Neuron (in vitro differentiated cells): ENCODE results near the gene INAFM2.

Experiments used
- H2AFZ ChIP-seq: one replicate; pipeline ENCODE4 v1.6.1; 2013; ENCODE audit warnings: low read depth, mild to moderate bottlenecking, inconsistent platforms, low read length, moderate library complexity
- H3K27me3 ChIP-seq: one replicate; pipeline ENCODE4 v1.6.1; 2013; ENCODE audit warnings: low read length; ENCODE audit not compliant: insufficient read depth
- H3K36me3 ChIP-seq: one replicate; pipeline ENCODE4 v1.6.1; 2013; ENCODE audit warnings: low read length; ENCODE audit not compliant: insufficient read depth
- H3K4me1 ChIP-seq: one replicate; pipeline ENCODE4 v1.6.1; 2013; ENCODE audit warnings: low read length; ENCODE audit not compliant: insufficient read depth
- H3K4me3 ChIP-seq: 2 replicates; pipeline ENCODE4 v1.5.1; 2013; ENCODE audit warnings: mild to moderate bottlenecking, low read length, moderate library complexity
- H3K9me3 ChIP-seq: one replicate; pipeline ENCODE4 v1.6.1; 2013; ENCODE audit warnings: low read length

The INAFM2 gene

GRCh38 chr15:40282147-40282868 lies 41.2 kb upstream of the INAFM2 start:
- Histone ChIP-seq H3K4me1 (peaks cover 42% of the 10 kb centered on the region), H3K27me3 (no peaks in the 10 kb centered on the region), H2AFZ (no peak overlapping the region), H3K4me3 (no peak overlapping the region), H3K36me3 (no peaks in the 10 kb centered on the region), H3K9me3 (peaks cover 2% of the 10 kb centered on the region)

GRCh38 chr15:40282869-40283614 lies 40.5 kb upstream of the INAFM2 start, which contains the start of gene ANKRD63:
TSS of gene ANKRD63 (minus strand) at chr15:40283064. CDS start at chr15:40282586, 478 bp downstream.
- Histone ChIP-seq H3K4me3 (no peak within 1 kb of the TSS), H3K27me3 (no peaks in the 10 kb centered on the region), H3K36me3 (no peaks in the 10 kb centered on the region), H3K4me1 (peaks cover 42% of the 10 kb centered on the region), H3K9me3 (peaks cover 2% of the 10 kb centered on the region), H2AFZ (no peak within 1 kb of the TSS)

- Histone ChIP-seq H2AFZ (no peak overlapping the region), H3K4me3 (no peak overlapping the region), H3K27me3 (no peaks in the 10 kb centered on the region), H3K36me3 (no peaks in the 10 kb centered on the region), H3K9me3 (peaks cover 2% of the 10 kb centered on the region), H3K4me1 (peaks cover 35% of the 10 kb centered on the region)
These were observed 39.7 kb upstream of the INAFM2 start for GRCh38 chr15:40283615-40284300.

GRCh38 chr15:40285151-40285550 lies 38.3 kb upstream of the INAFM2 start:
- Histone ChIP-seq H3K27me3 (no peaks in the 10 kb centered on the region), H3K9me3 (peaks cover 2% of the 10 kb centered on the region), H3K4me1 (peaks cover 27% of the 10 kb centered on the region), H3K36me3 (no peaks in the 10 kb centered on the region), H2AFZ (no peak overlapping the region), H3K4me3 (no peak overlapping the region)

- H3K4me3 ChIP-seq, result no peak overlapping the region
- H3K36me3 ChIP-seq, result no peaks in the 10 kb centered on the region
- peak overlapping the region; percentile 17 for H2AFZ ChIP-seq
- peaks cover 31% of the 10 kb centered on the region for H3K4me1 ChIP-seq
- H3K9me3 ChIP-seq, result peaks cover 2% of the 10 kb centered on the region
- H3K27me3 ChIP-seq, result no peaks in the 10 kb centered on the region
These were observed 37.9 kb upstream of the INAFM2 start for GRCh38 chr15:40285554-40286011.

GRCh38 chr15:40286061-40286532 lies 37.4 kb upstream of the INAFM2 start:
- Histone ChIP-seq H3K27me3 (no peaks in the 10 kb centered on the region), H3K36me3 (no peaks in the 10 kb centered on the region), H2AFZ (peak overlapping the region; percentile 17), H3K4me1 (peaks cover 32% of the 10 kb centered on the region), H3K9me3 (no peaks in the 10 kb centered on the region), H3K4me3 (no peak overlapping the region)

- H3K27me3 ChIP-seq, result no peaks in the 10 kb centered on the region
These were observed 36.7 kb upstream of the INAFM2 start for GRCh38 chr15:40286794-40287193.

GRCh38 chr15:40287505-40287904 lies 36.0 kb upstream of the INAFM2 start:
- no peaks in the 10 kb centered on the region for H3K36me3 ChIP-seq
- peaks cover 32% of the 10 kb centered on the region for H3K4me1 ChIP-seq
- H3K9me3 ChIP-seq, result no peaks in the 10 kb centered on the region
- H3K4me3 ChIP-seq, result no peak overlapping the region
- no peaks in the 10 kb centered on the region for H3K27me3 ChIP-seq
- no peak overlapping the region for H2AFZ ChIP-seq

More at GRCh38 chr15:40286794-40287193, 36.7 kb upstream of the INAFM2 start:
- H2AFZ ChIP-seq, result no peak overlapping the region
- H3K4me1 ChIP-seq, result peaks cover 32% of the 10 kb centered on the region
- no peak overlapping the region for H3K4me3 ChIP-seq
- H3K36me3 ChIP-seq, result no peaks in the 10 kb centered on the region
- no peaks in the 10 kb centered on the region for H3K9me3 ChIP-seq

GRCh38 chr15:40287968-40288367 lies 35.5 kb upstream of the INAFM2 start:
- Histone ChIP-seq H2AFZ (no peak overlapping the region), H3K4me1 (peaks cover 37% of the 10 kb centered on the region), H3K36me3 (no peaks in the 10 kb centered on the region), H3K9me3 (no peaks in the 10 kb centered on the region), H3K4me3 (no peak overlapping the region), H3K27me3 (no peaks in the 10 kb centered on the region)

GRCh38 chr15:40289140-40289775 lies 34.2 kb upstream of the INAFM2 start:
- H3K4me1 ChIP-seq, result peaks cover 50% of the 10 kb centered on the region
- no peaks in the 10 kb centered on the region for H3K36me3 ChIP-seq
- no peaks in the 10 kb centered on the region for H3K27me3 ChIP-seq
- no peak overlapping the region for H3K4me3 ChIP-seq
- no peaks in the 10 kb centered on the region for H3K9me3 ChIP-seq
- no peak overlapping the region for H2AFZ ChIP-seq

- H2AFZ ChIP-seq, result no peak overlapping the region
- H3K4me3 ChIP-seq, result no peak overlapping the region
- peaks cover 54% of the 10 kb centered on the region for H3K4me1 ChIP-seq
- no peaks in the 10 kb centered on the region for H3K27me3 ChIP-seq
- no peaks in the 10 kb centered on the region for H3K9me3 ChIP-seq
- no peaks in the 10 kb centered on the region for H3K36me3 ChIP-seq
These were observed 33.0 kb upstream of the INAFM2 start for GRCh38 chr15:40290545-40290917.

- no peaks in the 10 kb centered on the region for H3K9me3 ChIP-seq
- peaks cover 52% of the 10 kb centered on the region for H3K4me1 ChIP-seq
- H2AFZ ChIP-seq, result no peak overlapping the region
- no peak overlapping the region for H3K4me3 ChIP-seq
- H3K27me3 ChIP-seq, result no peaks in the 10 kb centered on the region
- no peaks in the 10 kb centered on the region for H3K36me3 ChIP-seq
These were observed 32.4 kb upstream of the INAFM2 start for GRCh38 chr15:40290918-40291574.
